Pancreas (tissue), 10 donors: ENCODE data around the gene HERC2. TPM values are rescaled to one million over a fixed set of nuclear protein-coding genes. Genes with fewer than 3 reads are reported as not detected.

Source experiments
- ATAC-seq, 4 donors: fragments of 200-7000 bp; cut with Tn5 transposase; one replicate each; pipeline versions ENCODE4 v1.8.0 to v1.9.1; 2020; ENCODE audit warnings: mild to moderate bottlenecking in 4 of 4, moderate library complexity in 4 of 4
- DNase-seq, 6 donors: peaks; one replicate each; pipeline ENCODE4 v3.0.0-alpha.2; 2020
- FAIRE-seq: peaks from 2 replicates; lab custom pipeline; 2012; peaks lifted over from hg19 to GRCh38; lab: Jason Lieb, UNC
- H3K27ac ChIP-seq, 4 donors: fragments of 200-600 bp; sonication (generic); 1 replicate in 3 of 4; 2 replicates in 1 of 4; pipeline versions ENCODE4 v1.5.0 to v1.8.0; 2020
- H3K27me3 ChIP-seq, 4 donors: fragments of 200-600 bp; one replicate each; pipeline ENCODE4 v1.8.0; 2021
- H3K36me3 ChIP-seq, 3 donors: fragments of 200-600 bp; sonication (generic) in 1 of 3; one replicate each; pipeline versions ENCODE4 v1.5.0 to v1.8.0; 2020 to 2021
- H3K4me1 ChIP-seq, 3 donors: fragments of 200-600 bp; one replicate each; pipeline ENCODE4 v1.8.0; 2021
- H3K4me3 ChIP-seq, 4 donors: fragments of 200-600 bp; sonication (generic) in 2 of 4; one replicate each; pipeline versions ENCODE4 v1.5.0 to v1.8.0; 2020 to 2021
- H3K9me3 ChIP-seq, 4 donors: fragments of 200-600 bp; one replicate each; pipeline ENCODE4 v1.8.0; 2021
- CTCF ChIP-seq, 4 donors: fragments of 200-600 bp; sonication (generic) in 3 of 4; IDR thresholded peaks; one replicate each; pipeline versions ENCODE4 v1.5.0 to v1.8.0; 2021; ENCODE audit warnings: antibody characterized with exemption in 4 of 4
- WGBS, 2 donors: extraction: QIAGEN DNeasy Blood & Tissue Kit; methylation state at CpG; one replicate each; pipeline ENCODE4 v1.1.7; 2013; 5-methylcytosine and 5-hydroxymethylcytosine counted together
- intact Hi-C, 3 donors: fragments of 100-400 bp; cut with DNase I; formaldehyde crosslinking; loops; one replicate each; pipeline versions ENCODE4 v1.11.1 to v1.14.2; 2022
- polyA plus RNA-seq, 2 donors: library from polyadenylated mRNA; stranded (reverse); fragments of 200-250 nt; gene quantifications; one replicate each; pipeline ENCODE4 v1.2.3, GENCODE V29; 2013
- total RNA-seq, 6 donors: library from RNA; stranded (reverse); fragmentation: NEBNext Ultra II Directional in 4 of 6; extraction: Animal tissue kit (Norgen Biotek cat#: 25700) in 4 of 6; gene quantifications; one replicate each; pipeline versions ENCODE4 v1.2.1 to v1.2.4, GENCODE V29; 2021 to 2023
- donor health status: healthy with polysubstance abuse.
- donor health status: DM: no; HTN: no; CAD: no; lungs with moderate emphysema.
- donor health status: DM: no; HTN: no; CAD: no.
- donor health status: control.
- donor health status: control.
- donor health status: Bipolar disorder and iron deficiency.
- donor health status: DM: yes; HTN: yes; CAD: no.
- donor health status: DM: no; HTN: no; CAD: no.
- donor health status: DM: no; HTN: no; CAD: no.
- donor health status: DM: yes; HTN: yes; CAD: no.

The HERC2 gene
- total and polyA plus RNA-seq, 8 donors, result 23.7 to 38.7 (median 26.4) TPM

- no peak for FAIRE-seq
- Histone ChIP-seq H3K27me3 (peaks cover 0 to 3% (median 0%) of the 10 kb centered on the region in 4 donors), H3K9me3 (no peaks in the 10 kb centered on the region), H3K4me1 (peaks cover 0 to 5% (median 0%) of the 10 kb centered on the region in 3 donors), H3K27ac (no peak overlapping the region), H3K36me3 (no peaks in the 10 kb centered on the region), H3K4me3 (no peak overlapping the region)
- intact Hi-C loops, result no loop called here
- no peak for DNase-seq
- WGBS, 2 donors, result 83 to 84% methylated on average over 10 of the region's 10 CpGs
- TF ChIP-seq CTCF (IDR thresholded peaks at IDR 0.05), result no peak
- ATAC-seq, result no peak
Observed at GRCh38 chr15:28103831-28104230, 218.1 kb downstream of the HERC2 start.

- Histone ChIP-seq H3K4me3 (no peak overlapping the region), H3K27ac (no peak overlapping the region), H3K4me1 (peaks cover 0 to 5% (median 0%) of the 10 kb centered on the region in 3 donors), H3K9me3 (no peaks in the 10 kb centered on the region), H3K36me3 (no peaks in the 10 kb centered on the region), H3K27me3 (no peaks in the 10 kb centered on the region)
- 79 to 91% methylated on average over 10 of the region's 10 CpGs for WGBS, 2 donors
- no peak for TF ChIP-seq CTCF (IDR thresholded peaks at IDR 0.05)
- DNase-seq, result no peak
- no peak for ATAC-seq
- intact Hi-C loops, result no loop called here
- no peak for FAIRE-seq
Observed at GRCh38 chr15:28101983-28102441, 220.0 kb downstream of the HERC2 start.

- no peaks in the 10 kb centered on the region for H3K27me3 ChIP-seq
- no peak for TF ChIP-seq CTCF (IDR thresholded peaks at IDR 0.05)
- peaks cover 0 to 6% (median 0%) of the 10 kb centered on the region in 3 donors for H3K4me1 ChIP-seq
- no peaks in the 10 kb centered on the region for H3K36me3 ChIP-seq
- no peak overlapping the region for H3K4me3 ChIP-seq
- WGBS, 2 donors, result 73 to 75% methylated on average over 8 of the region's 8 CpGs
- no peak for FAIRE-seq
- no peak overlapping the region for H3K27ac ChIP-seq
- no peak for ATAC-seq
- no peaks in the 10 kb centered on the region for H3K9me3 ChIP-seq
- intact Hi-C loops, result no loop called here
- DNase-seq, result no peak
Observed at GRCh38 chr15:28101201-28101600, 220.8 kb downstream of the HERC2 start.

- Histone ChIP-seq H3K9me3 (no peaks in the 10 kb centered on the region), H3K27me3 (no peaks in the 10 kb centered on the region), H3K4me3 (no peak overlapping the region), H3K36me3 (no peaks in the 10 kb centered on the region), H3K4me1 (peaks cover 0 to 9% (median 0%) of the 10 kb centered on the region in 3 donors), H3K27ac (no peak overlapping the region)
- no peak for ATAC-seq
- peak in 1 of 6 donors; percentile 8 for DNase-seq
- FAIRE-seq, result no peak
- intact Hi-C loops, result no loop called here
- TF ChIP-seq CTCF (IDR thresholded peaks at IDR 0.05), result no peak
- WGBS, 2 donors, result 86 to 92% methylated on average over 20 of the region's 20 CpGs
Observed at GRCh38 chr15:28100516-28101195, 221.3 kb downstream of the HERC2 start.

- no peak for FAIRE-seq
- Histone ChIP-seq H3K27ac (no peak overlapping the region), H3K4me3 (peak overlapping the region in 1 of 4 donors; percentile 36), H3K4me1 (peaks cover 0 to 12% (median 0%) of the 10 kb centered on the region in 3 donors), H3K27me3 (no peaks in the 10 kb centered on the region), H3K9me3 (no peaks in the 10 kb centered on the region), H3K36me3 (no peaks in the 10 kb centered on the region)
- DNase-seq, result no peak
- no peak for ATAC-seq
- intact Hi-C loops, result no loop called here
- no peak for TF ChIP-seq CTCF (IDR thresholded peaks at IDR 0.05)
- WGBS, 2 donors, result 14 to 16% methylated on average over 16 of the region's 16 CpGs
Observed at GRCh38 chr15:28099555-28100140, 222.3 kb downstream of the HERC2 start.
